C4-2B (cell line): ENCODE measurements around the gene DENND5B.

ENCODE experiments used
- ZFX ChIP-seq: fragments of 450-650 bp; IDR thresholded peaks from 2 replicates; pipeline ENCODE4 v1.6.1; 2017
- TF ChIP-seq, protein P1 (sequence below): fragments of 450-650 bp; conservative IDR thresholded peaks from 2 replicates; pipeline ENCODE4 v1.5.1; 2017; ENCODE audit warnings: mild to moderate bottlenecking

DNA sequence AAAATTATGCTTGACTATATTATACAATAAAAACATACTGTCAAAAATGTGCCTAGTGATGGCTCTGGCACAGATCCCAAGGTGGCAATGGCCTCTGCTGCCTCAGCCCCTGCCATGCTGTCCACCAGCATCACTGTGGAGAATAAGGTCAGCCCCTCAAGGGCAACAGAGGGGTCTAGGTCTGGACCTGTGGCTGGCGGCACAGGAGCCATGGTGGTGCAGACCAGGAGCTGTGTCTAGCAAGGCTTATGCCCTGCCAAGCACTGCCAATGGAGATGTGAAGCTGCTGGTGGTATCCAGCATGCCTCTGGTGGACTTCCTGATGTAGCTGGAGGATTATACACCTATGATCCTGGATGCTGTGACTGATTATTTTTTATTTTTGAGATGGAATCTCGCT lies 125.9 kb downstream of the DENND5B start:
- TF ChIP-seq, protein P1, sequence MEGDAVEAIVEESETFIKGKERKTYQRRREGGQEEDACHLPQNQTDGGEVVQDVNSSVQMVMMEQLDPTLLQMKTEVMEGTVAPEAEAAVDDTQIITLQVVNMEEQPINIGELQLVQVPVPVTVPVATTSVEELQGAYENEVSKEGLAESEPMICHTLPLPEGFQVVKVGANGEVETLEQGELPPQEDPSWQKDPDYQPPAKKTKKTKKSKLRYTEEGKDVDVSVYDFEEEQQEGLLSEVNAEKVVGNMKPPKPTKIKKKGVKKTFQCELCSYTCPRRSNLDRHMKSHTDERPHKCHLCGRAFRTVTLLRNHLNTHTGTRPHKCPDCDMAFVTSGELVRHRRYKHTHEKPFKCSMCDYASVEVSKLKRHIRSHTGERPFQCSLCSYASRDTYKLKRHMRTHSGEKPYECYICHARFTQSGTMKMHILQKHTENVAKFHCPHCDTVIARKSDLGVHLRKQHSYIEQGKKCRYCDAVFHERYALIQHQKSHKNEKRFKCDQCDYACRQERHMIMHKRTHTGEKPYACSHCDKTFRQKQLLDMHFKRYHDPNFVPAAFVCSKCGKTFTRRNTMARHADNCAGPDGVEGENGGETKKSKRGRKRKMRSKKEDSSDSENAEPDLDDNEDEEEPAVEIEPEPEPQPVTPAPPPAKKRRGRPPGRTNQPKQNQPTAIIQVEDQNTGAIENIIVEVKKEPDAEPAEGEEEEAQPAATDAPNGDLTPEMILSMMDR = no peak
- no peak for TF ChIP-seq ZFX
